DND-41 (cell line): ENCODE data around the gene NKPD1.

Experiments used
- CTCF ChIP-seq: IDR thresholded peaks from 2 replicates; pipeline ENCODE4 v1.5.1; 2012; ENCODE audit warnings: borderline replicate concordance, low read length, moderate library complexity, mild to moderate bottlenecking; ENCODE audit not compliant: poor library complexity, severe bottlenecking; ENCODE audit errors: extremely low read depth
- EZH2 ChIP-seq: IDR thresholded peaks from 3 replicates; pipeline ENCODE4 v1.6.1; 2012; ENCODE audit warnings: borderline replicate concordance, low read depth, mild to moderate bottlenecking, moderate library complexity, low read length, inconsistent platforms; ENCODE audit not compliant: severe bottlenecking

- TF ChIP-seq EZH2 (no peak), CTCF (no peak)
Observed at GRCh38 chr19:45117671-45118070, 43.1 kb downstream of the NKPD1 start.
